SU-DHL-6 (cell line): ENCODE measurements around the gene TMEM164.

Experiments
- H2AFZ ChIP-seq: fragments of 200-600 bp; sonication (generic); 2 replicates; pipeline ENCODE4 v1.6.1; 2014; ENCODE audit warnings: low read depth, mild to moderate bottlenecking, moderate library complexity, mixed read lengths, antibody characterized with exemption, low read length; ENCODE audit not compliant: severe bottlenecking
- H3F3A ChIP-seq: fragments of 200-600 bp; shearing (Covaris generic); 2 replicates; pipeline ENCODE4 v1.6.0; 2016; ENCODE audit warnings: antibody characterized with exemption, mild to moderate bottlenecking; ENCODE audit not compliant: insufficient read depth
- H3K27ac ChIP-seq: fragments of 200-600 bp; sonication (generic); 2 replicates; pipeline ENCODE4 v1.5.1; 2016; ENCODE audit warnings: low read depth, mild to moderate bottlenecking, low read length, moderate library complexity, mixed read lengths
- H3K27me3 ChIP-seq: fragments of 200-600 bp; sonication (generic), shearing (Covaris generic); 2 replicates; pipeline ENCODE4 v1.6.0; 2014; ENCODE audit warnings: mild to moderate bottlenecking, low read length
- H3K36me3 ChIP-seq: fragments of 200-600 bp; sonication (generic); 2 replicates; pipeline ENCODE4 v1.6.1; 2014; ENCODE audit warnings: mild to moderate bottlenecking, low read length, mixed read lengths
- H3K4me2 ChIP-seq: fragments of 300-600, 200-600 bp; shearing (Covaris generic), sonication (generic); 2 replicates; pipeline ENCODE4 v1.6.0; 2014; ENCODE audit warnings: low read length, low read depth, mild to moderate bottlenecking; ENCODE audit not compliant: poor library complexity, severe bottlenecking
- H3K4me3 ChIP-seq: fragments of 200-600 bp; sonication (generic); 2 replicates; pipeline ENCODE4 v1.5.1; 2014; ENCODE audit warnings: antibody characterized with exemption, low read length, mild to moderate bottlenecking, mixed read lengths; ENCODE audit not compliant: insufficient read depth, poor library complexity, severe bottlenecking
- H3K79me2 ChIP-seq: fragments of 200-600 bp; sonication (generic); 2 replicates; pipeline ENCODE4 v1.6.1; 2014; ENCODE audit warnings: mild to moderate bottlenecking, low read length, moderate library complexity; ENCODE audit not compliant: insufficient read depth
- H3K9ac ChIP-seq: fragments of 200-600 bp; sonication (generic); 2 replicates; pipeline ENCODE4 v1.7.0; 2014; ENCODE audit warnings: mild to moderate bottlenecking, low read length
- H3K9me2 ChIP-seq: fragments of 200-600 bp; sonication (generic); replicated peaks from 2 replicates; pipeline ENCODE4 v1.6.1; 2014; ENCODE audit warnings: low read length; ENCODE audit not compliant: insufficient read depth
- H3K9me3 ChIP-seq: fragments of 200-600 bp; sonication (generic); 2 replicates; pipeline ENCODE4 v1.6.1; 2014; ENCODE audit warnings: low read length, mixed read lengths; ENCODE audit not compliant: insufficient read depth
- H4K20me1 ChIP-seq: fragments of 200-600 bp; sonication (generic); 2 replicates; pipeline ENCODE4 v1.6.1; 2014; ENCODE audit warnings: low read depth, mild to moderate bottlenecking, antibody characterized with exemption, low read length, moderate library complexity, mixed read lengths
- EZH2phosphoT487 ChIP-seq: fragments of 200-600 bp; sonication (generic), shearing (Covaris generic); conservative IDR thresholded peaks from 2 replicates; pipeline ENCODE4 v1.6.1; 2018; ENCODE audit warnings: mild to moderate bottlenecking, antibody characterized with exemption, low read length, moderate library complexity, mixed read lengths
- TF ChIP-seq, protein P1 (sequence below): fragments of 200-600 bp; sonication (generic); IDR thresholded peaks from one replicate; pipeline ENCODE4 v1.5.1; 2017; ENCODE audit warnings: antibody characterized with exemption, mild to moderate bottlenecking, low read length, moderate library complexity; ENCODE audit not compliant: insufficient read depth, poor library complexity, severe bottlenecking

Gene TMEM164

GRCh38 chrX:110168585-110168984 lies 165.7 kb downstream of the TMEM164 start:
- Histone ChIP-seq H3K4me3 (no peak overlapping the region), H3K9me3 (no peaks in the 10 kb centered on the region), H3K9ac (no peak overlapping the region), H3K27me3 (no peaks in the 10 kb centered on the region), H3F3A (no peaks in the 10 kb centered on the region), H3K79me2 (no peaks in the 10 kb centered on the region), H4K20me1 (no peaks in the 10 kb centered on the region), H2AFZ (no peak overlapping the region), H3K27ac (no peak overlapping the region), H3K36me3 (no peaks in the 10 kb centered on the region), H3K9me2 (no peaks in the 10 kb centered on the region), H3K4me2 (no peak overlapping the region)
- no peak for TF ChIP-seq EZH2phosphoT487
- TF ChIP-seq, protein P1, sequence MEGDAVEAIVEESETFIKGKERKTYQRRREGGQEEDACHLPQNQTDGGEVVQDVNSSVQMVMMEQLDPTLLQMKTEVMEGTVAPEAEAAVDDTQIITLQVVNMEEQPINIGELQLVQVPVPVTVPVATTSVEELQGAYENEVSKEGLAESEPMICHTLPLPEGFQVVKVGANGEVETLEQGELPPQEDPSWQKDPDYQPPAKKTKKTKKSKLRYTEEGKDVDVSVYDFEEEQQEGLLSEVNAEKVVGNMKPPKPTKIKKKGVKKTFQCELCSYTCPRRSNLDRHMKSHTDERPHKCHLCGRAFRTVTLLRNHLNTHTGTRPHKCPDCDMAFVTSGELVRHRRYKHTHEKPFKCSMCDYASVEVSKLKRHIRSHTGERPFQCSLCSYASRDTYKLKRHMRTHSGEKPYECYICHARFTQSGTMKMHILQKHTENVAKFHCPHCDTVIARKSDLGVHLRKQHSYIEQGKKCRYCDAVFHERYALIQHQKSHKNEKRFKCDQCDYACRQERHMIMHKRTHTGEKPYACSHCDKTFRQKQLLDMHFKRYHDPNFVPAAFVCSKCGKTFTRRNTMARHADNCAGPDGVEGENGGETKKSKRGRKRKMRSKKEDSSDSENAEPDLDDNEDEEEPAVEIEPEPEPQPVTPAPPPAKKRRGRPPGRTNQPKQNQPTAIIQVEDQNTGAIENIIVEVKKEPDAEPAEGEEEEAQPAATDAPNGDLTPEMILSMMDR: no peak

DNA sequence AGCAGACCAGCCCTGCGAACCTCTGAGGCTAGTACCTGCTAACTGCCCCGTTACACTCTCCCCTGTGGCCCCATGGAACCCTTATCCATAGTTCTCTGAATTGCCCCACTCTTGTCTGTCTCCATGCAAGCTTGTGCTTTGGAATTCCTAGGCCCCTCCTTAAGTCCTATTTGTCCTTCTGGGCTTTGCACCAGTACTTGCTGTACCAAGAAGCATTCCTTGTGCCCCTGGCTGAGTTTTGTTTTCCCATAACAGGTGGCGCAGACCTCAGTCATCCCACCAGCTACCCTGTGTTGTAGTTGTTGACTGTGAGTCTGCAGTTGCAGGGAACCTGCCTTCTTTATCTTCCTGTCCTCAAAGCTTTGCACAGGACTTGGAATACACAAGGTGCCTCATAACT lies 167.1 kb downstream of the TMEM164 start:
- TF ChIP-seq EZH2phosphoT487: no peak
- TF ChIP-seq, protein P1: no peak
- Histone ChIP-seq H3K9me3 (no peaks in the 10 kb centered on the region), H3K79me2 (no peaks in the 10 kb centered on the region), H3K27ac (no peak overlapping the region), H3K4me3 (no peak overlapping the region), H3K4me2 (no peak overlapping the region), H3K27me3 (no peaks in the 10 kb centered on the region), H3K9ac (no peak overlapping the region), H4K20me1 (no peaks in the 10 kb centered on the region), H3F3A (no peaks in the 10 kb centered on the region), H2AFZ (no peak overlapping the region), H3K9me2 (no peaks in the 10 kb centered on the region), H3K36me3 (no peaks in the 10 kb centered on the region)

GRCh38 chrX:110171442-110171841 lies 168.5 kb downstream of the TMEM164 start:
- no peak overlapping the region for H3K9ac ChIP-seq
- H3K36me3 ChIP-seq: no peaks in the 10 kb centered on the region
- H3K4me3 ChIP-seq: no peak overlapping the region
- no peaks in the 10 kb centered on the region for H3K79me2 ChIP-seq
- no peak for TF ChIP-seq EZH2phosphoT487
- TF ChIP-seq, protein P1: no peak
- no peaks in the 10 kb centered on the region for H4K20me1 ChIP-seq
- no peaks in the 10 kb centered on the region for H3K27me3 ChIP-seq
- H2AFZ ChIP-seq: no peak overlapping the region
- no peaks in the 10 kb centered on the region for H3K9me2 ChIP-seq
- H3K4me2 ChIP-seq: no peak overlapping the region
- no peak overlapping the region for H3K27ac ChIP-seq
- no peaks in the 10 kb centered on the region for H3K9me3 ChIP-seq
- H3F3A ChIP-seq: no peaks in the 10 kb centered on the region
